Neural crest cell (in vitro differentiated cells): Measurements from ENCODE around the gene EEPD1. TPM values are rescaled to one million over a fixed set of nuclear protein-coding genes. Genes with fewer than 3 reads are reported as not detected.
"Not testable (repeated sequence)": the region's sequence is repeated elsewhere in the genome, so short reads cannot be mapped to it uniquely, and the experiment has no call there.

ENCODE experiments used
- DNase-seq: peaks from one replicate; pipeline ENCODE4 v3.0.0; 2021; ENCODE audit warnings: low read depth, mixed read lengths, low spot score
- H3K27ac Mint-ChIP-seq: one replicate; pipeline ENCODE4 v1.8.0; 2021; ENCODE audit warnings: mild to moderate bottlenecking, mixed read lengths; ENCODE audit not compliant: unreplicated experiment
- H3K27me3 Mint-ChIP-seq: 2 replicates; pipeline ENCODE4 v1.8.0; 2021; ENCODE audit warnings: low read depth, mild to moderate bottlenecking, mixed read lengths
- H3K36me3 Mint-ChIP-seq: 2 replicates; pipeline ENCODE4 v1.8.0; 2021; ENCODE audit warnings: low read depth, mild to moderate bottlenecking, mixed read lengths
- H3K4me1 Mint-ChIP-seq: 2 replicates; pipeline ENCODE4 v1.8.0; 2021; ENCODE audit warnings: mixed read lengths
- H3K4me3 Mint-ChIP-seq: one replicate; pipeline ENCODE4 v1.8.0; 2021; ENCODE audit warnings: mild to moderate bottlenecking, mixed read lengths
- H3K9me3 Mint-ChIP-seq: 2 replicates; pipeline ENCODE4 v1.8.0; 2021; ENCODE audit warnings: mixed read lengths
- CTCF ChIP-seq: fragments of 200-600 bp; sonication (generic); conservative IDR thresholded peaks from 2 replicates; pipeline ENCODE4 v1.5.0; 2021; ENCODE audit warnings: antibody characterized with exemption, mild to moderate bottlenecking
- total RNA-seq: library from RNA; stranded (reverse); gene quantifications from 2 replicates; pipeline ENCODE4 v1.2.1, GENCODE V29; 2021

Gene EEPD1
- total RNA-seq, 1 donor from 2014 or later, result 5.5 TPM

GRCh38 chr7:36141351-36141750 is 11.7 kb upstream of the EEPD1 start:
- H3K9me3 Mint-ChIP-seq, result no peaks in the 10 kb centered on the region
- DNase-seq, result no peak
- H3K36me3 Mint-ChIP-seq, result no peaks in the 10 kb centered on the region
- no peak overlapping the region for H3K27ac Mint-ChIP-seq
- TF ChIP-seq CTCF, result no peak
- H3K4me1 Mint-ChIP-seq, result no peaks in the 10 kb centered on the region
- no peaks in the 10 kb centered on the region for H3K27me3 Mint-ChIP-seq
- H3K4me3 Mint-ChIP-seq, result no peak overlapping the region

DNA sequence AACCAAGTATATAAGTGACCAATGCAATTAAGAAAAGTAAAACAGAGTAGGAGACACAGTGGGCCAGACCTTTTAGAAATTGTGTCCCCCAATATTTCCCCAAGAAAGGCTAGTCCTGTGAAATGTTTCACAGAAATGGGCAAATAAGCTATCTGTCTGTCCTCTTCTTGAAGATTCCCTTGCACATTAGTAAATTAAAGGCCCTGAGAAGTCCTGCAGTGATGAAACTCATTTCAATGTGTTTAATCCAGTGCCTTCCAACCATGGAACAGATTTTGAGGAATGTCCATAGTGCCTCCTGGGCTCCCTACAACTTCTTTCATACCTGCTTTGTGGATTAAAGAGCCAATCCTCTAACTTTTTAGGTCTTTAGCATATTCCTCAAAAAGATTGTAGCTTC is 11.2 kb upstream of the EEPD1 start:
- Mint-ChIP-seq H3K4me1 (no peaks in the 10 kb centered on the region), H3K36me3 (no peaks in the 10 kb centered on the region), H3K4me3 (no peak overlapping the region), H3K27ac (no peak overlapping the region), H3K9me3 (no peaks in the 10 kb centered on the region), H3K27me3 (no peaks in the 10 kb centered on the region)
- TF ChIP-seq CTCF, result no peak
- DNase-seq, result no peak

DNA sequence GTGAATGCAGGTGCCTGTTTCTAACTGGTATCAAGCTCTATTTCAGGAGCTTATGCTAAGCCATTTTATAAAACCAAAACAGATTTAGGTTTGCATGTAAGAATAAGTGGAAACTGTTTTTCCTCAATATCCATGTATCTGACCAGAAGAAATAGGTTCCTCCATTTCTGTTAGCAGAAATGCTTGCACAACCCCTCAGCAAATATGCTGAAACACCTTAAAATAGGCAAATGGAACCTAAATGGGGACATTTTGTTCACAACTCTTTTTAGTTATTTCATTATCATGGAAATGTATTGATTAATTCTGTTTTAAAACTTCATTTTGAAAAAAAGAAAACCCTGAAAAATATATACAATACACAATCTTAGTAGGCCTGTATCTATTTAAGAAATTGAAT is 8.9 kb upstream of the EEPD1 start:
- no peak for DNase-seq
- Mint-ChIP-seq H3K27ac (no peak overlapping the region), H3K4me3 (no peak overlapping the region), H3K9me3 (no peaks in the 10 kb centered on the region), H3K4me1 (no peaks in the 10 kb centered on the region), H3K36me3 (no peaks in the 10 kb centered on the region), H3K27me3 (no peaks in the 10 kb centered on the region)
- TF ChIP-seq CTCF, result no peak

DNA sequence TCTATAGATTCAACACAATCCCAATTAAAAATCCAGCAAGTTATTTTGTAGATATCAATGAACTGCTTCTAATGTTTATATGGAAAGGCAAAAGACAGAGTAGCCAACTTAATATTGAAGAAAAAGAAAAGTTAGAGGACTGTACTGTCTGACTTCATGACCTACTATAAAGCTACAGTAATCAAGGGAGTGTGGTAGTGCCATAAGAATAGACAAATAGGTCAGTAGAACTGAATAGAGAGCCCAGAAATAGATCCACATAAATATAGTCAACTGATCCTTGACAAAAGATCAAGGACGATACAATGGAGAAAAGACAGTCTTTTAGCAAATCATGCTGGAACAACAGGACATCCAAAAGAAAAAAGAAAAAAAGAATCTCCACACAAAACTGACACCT is 7.4 kb upstream of the EEPD1 start:
- Mint-ChIP-seq H3K4me3 (no peak overlapping the region), H3K4me1 (no peaks in the 10 kb centered on the region), H3K36me3 (no peaks in the 10 kb centered on the region), H3K27ac (no peak overlapping the region), H3K27me3 (no peaks in the 10 kb centered on the region), H3K9me3 (no peaks in the 10 kb centered on the region)
- no peak for DNase-seq
- no peak for TF ChIP-seq CTCF

- no peak for TF ChIP-seq CTCF
- H3K27me3 Mint-ChIP-seq, result no peaks in the 10 kb centered on the region
Measured at GRCh38 chr7:36147361-36147760, 5.7 kb upstream of the EEPD1 start.

GRCh38 chr7:36148422-36149065 is 4.5 kb upstream of the EEPD1 start:
- Mint-ChIP-seq H3K36me3 (no peaks in the 10 kb centered on the region), H3K9me3 (no peaks in the 10 kb centered on the region), H3K4me1 (peaks cover 9% of the 10 kb centered on the region), H3K27me3 (no peaks in the 10 kb centered on the region), H3K4me3 (no peak overlapping the region), H3K27ac (no peak overlapping the region)
- TF ChIP-seq CTCF, result no peak
- DNase-seq, result no peak

More at GRCh38 chr7:36147361-36147760, 5.7 kb upstream of the EEPD1 start:
- H3K36me3 Mint-ChIP-seq, result no peaks in the 10 kb centered on the region
- no peak overlapping the region for H3K4me3 Mint-ChIP-seq
- no peaks in the 10 kb centered on the region for H3K9me3 Mint-ChIP-seq
- no peak overlapping the region for H3K27ac Mint-ChIP-seq
- peaks cover 4% of the 10 kb centered on the region for H3K4me1 Mint-ChIP-seq
- DNase-seq, result no peak

DNA sequence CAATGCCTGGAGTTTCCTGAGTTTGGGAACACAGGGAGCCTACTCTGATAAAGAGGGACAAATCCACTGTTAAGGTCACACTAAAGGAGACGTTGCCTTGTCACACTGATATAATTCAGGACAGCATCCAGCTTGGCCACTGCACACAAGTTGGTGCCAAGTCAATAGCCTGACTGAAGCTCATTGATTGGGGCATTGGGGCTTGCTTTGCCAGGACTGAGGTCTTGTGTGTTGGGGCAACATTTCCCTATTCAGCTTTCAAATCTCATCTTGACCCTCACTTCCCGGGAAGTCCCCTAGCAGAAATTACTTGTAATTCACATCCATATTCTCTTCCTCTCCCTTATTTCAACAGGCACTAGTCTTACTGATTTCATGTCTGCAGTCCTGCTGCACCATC is 3.8 kb upstream of the EEPD1 start:
- not testable (repeated sequence) for H3K36me3 Mint-ChIP-seq, H3K27ac Mint-ChIP-seq, H3K27me3 Mint-ChIP-seq, DNase-seq, H3K4me3 Mint-ChIP-seq, H3K9me3 Mint-ChIP-seq
- H3K4me1 Mint-ChIP-seq, result peaks cover 15% of the 10 kb centered on the region
